GM19043 (cell line): Measurements from ENCODE around the gene CSTPP1.

Experiments used
- ATAC-seq: cut with Tn5 transposase; IDR thresholded peaks from one replicate; pipeline ENCODE4 v1.9.1; 2021; ENCODE audit warnings: low read depth; ENCODE audit not compliant: unreplicated experiment

The CSTPP1 gene, protein sequence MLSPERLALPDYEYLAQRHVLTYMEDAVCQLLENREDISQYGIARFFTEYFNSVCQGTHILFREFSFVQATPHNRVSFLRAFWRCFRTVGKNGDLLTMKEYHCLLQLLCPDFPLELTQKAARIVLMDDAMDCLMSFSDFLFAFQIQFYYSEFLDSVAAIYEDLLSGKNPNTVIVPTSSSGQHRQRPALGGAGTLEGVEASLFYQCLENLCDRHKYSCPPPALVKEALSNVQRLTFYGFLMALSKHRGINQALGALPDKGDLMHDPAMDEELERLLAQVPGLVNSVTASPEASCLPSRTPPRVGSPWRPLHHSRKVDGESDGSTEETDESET

DNA sequence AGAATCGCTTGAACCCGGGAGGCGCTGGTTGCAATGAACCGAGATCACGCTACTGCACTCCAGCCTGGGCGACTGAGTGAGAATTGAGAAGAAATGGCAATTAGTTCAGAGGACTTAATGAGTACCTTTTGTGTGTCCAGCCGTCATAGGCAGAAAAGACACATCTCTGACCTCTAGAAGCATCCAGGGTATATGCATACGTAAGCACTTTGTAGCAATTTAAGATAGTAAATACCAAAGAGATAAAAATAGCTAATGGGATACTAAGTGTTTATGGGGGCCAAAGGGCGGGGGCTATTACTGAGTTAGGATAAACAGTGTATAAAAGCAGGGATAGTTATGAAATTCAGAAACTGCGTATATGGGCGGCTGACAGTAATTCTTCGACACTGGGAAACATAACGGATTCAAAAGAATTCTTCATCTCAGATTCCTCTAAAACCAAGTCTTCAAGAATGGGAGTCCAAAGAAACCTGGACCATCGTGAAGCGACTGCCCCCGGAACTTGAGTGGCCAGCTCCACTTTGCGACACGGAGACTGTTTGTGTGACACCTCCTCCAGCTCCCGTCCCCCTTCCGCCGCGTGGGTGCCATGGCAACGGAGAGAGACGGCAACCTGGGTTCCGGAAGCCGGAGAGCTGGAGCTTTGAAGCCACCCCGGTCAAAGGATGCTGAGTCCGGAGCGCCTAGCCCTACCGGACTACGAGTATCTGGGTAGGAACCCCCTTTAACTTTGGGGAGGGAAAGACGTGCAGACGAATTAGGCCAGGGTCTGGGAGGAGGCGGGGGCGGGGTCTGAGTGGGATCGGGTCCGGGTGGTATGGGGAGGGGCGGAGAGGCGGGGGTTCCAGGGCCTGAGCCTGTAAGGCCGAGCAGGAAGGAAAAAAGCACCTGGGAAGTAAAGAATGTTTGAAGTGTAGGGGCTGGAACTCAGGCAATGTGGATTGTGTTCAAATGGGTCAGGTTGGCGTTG is at the start of gene CSTPP1:
Gene CSTPP1, plus strand, starts transcription at position 624 of the 973 bp plus-strand sequence. Its CDS starts 45 bp downstream, at position 669.
- ATAC-seq: peak; percentile 93

DNA sequence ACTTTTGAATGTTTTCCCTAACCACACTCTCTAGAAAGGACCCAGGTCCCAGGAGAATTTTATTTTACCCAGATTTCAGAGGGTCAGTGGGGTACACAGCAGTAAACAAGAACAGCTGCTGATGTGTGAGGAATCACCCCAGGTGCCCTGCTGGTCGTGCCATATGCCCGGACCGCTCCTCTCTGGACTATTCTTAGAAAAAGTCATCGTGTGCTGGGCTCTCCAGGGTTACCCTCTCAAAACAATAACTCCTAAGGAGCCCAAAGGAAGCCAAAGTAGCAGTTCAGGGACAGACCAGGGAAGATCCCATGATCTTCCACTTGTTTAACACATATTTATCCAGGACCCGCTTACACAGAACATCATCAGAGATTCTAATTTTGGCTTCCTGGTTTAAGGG is 47.9 kb upstream of the CSTPP1 start:
- ATAC-seq: no peak

DNA sequence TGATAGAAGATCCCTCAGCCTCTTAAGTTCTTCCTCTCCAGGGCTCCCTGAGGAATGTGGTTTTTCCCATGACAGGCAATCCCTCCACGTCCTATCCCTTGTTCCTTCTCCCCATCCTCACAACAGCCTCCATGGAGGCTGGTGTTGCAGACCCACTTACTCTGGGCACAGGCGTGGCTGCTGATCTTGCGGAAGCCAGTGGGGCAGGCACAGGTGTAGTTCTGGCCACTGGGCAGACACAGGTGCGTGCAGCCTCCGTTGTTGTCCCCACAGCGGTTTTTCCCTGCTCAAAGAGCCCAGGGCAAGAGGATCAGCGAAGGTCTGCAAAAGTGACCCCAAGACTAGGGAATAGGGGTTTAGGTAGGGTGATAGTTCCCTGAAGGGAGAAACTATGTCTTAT is 47.3 kb upstream of the CSTPP1 start:
- no peak for ATAC-seq

DNA sequence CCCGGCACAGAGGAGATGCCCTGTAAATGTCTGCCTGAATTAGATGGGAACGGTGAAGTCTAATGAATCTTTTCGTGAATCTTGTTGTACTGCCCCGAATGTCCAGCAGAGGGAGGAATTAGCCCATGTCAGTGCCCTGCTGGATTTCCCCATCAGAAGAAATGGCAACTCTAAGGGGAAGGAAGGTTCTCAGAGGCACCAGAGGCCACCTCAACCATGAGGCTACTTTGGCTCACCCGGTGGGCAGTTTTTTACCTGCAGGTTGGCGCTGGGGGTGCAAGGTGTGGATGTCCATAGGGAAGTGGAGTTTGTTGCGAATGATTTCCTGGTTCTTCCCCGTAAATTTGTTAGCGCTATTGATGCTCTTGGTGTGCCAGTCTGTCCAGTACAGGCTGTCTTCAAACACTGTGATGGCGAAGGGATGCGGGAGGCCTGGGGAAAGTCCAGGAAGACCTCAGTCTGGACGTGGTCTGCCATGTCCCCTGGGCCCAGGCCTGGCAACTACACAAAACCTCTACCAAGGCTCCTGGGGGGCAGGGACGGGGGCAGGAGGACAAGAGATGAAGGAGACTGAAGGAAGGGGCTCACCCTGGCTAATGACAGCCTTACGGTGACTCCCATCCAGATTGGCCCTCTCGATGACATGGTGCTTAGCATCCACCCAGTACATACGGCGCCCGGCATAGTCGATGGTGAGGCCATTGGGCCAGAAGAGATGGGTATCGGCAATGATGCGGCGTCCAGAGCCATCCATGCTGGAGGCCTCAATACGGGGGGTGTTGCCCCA is 46.7 kb upstream of the CSTPP1 start:
- peak; percentile 55 for ATAC-seq

DNA sequence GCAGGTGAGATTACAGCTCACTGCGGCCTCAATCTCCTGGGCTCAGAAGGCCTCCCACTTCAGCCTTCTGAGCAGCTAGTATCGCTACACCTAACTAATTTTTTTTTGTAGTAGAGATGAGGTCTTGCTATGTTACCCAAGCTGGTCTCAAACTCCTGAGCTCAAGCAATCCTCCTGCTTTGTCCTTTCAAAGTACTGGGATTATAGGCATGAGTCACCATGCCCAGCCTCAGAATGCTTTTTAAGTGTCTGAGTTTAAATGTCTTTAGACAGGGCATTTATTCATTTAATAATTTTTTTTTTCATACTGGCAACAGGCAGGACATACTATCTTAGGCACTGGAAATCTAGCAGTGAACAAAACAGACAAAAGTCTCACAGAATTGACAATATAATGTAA is 45.9 kb upstream of the CSTPP1 start:
- no peak for ATAC-seq

DNA sequence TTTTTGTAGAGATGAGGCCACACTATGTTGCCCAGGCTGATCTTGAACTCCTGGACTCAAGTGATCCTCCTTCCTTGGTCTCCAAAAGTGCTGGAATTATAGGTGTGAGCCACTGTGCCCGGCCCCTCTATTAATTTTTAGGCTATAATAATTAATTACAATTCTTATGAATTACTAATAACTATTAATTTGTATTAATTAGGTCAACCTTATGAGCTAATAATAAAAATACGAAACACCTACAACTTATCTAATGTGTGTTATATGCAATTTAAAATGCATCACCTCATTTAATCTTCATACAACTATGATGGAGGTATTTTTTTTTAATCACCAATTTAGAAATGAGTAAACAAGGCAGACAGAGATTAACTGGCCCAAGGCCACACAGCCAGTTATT is 44.5 kb upstream of the CSTPP1 start:
- no peak for ATAC-seq

DNA sequence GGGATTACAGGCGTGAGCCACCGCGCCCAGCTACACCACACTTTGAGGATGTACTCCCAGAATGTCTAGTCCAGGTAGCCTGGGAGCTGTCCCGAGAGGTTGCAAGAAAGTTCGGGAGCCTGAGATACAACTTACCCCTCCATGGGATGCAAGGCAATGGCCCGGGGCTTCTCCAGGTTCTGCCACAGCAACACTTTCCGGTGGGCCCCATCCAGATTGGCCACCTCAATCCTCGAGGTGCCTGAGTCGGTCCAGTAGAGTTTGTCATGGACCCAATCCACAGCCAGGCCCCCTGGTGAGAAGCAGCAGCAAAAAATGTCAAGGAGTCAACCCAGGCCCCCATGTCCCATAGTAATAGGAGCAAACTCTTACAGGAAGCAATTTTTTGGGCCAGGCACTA is 43.7 kb upstream of the CSTPP1 start:
- no peak for ATAC-seq

DNA sequence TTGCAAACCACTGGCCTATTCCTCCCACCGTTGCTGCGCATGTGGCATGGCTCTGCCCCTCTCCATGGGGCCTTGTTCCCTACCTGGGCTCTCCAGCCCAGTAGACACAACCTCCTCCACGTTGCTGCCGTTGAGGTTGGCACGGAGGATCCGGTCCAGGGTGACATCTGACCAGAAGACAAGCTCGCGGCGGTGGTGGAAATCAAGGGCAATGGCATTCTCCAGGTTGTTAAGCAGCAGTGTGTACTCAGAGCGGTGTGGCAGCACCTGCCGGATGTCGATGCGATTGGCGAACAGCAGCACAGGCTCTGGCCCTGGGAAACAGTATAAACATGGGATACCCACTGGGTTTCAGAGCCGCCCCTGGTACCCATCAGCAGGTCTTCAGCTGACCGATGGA is 42.1 kb upstream of the CSTPP1 start:
- ATAC-seq: no peak

DNA sequence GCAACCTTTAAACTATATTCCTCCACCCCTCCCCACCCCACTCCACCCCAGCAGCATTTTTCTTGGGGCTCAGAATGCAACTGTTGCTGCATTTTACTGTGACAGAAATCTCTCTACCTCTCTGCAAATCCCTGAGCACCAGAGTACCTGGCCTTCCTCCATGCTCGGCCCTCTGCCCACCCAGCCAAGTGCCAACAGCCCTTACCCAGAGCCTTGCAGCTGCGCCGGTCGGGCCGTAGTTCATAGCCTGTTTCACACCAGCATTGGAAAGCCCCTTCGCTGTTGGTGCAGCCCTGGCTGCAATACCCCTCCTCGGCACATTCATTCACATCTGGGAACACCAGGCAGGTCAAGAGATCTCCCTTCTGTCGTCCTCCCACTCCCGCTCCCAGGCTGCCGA is 41.6 kb upstream of the CSTPP1 start:
- ATAC-seq: no peak

DNA sequence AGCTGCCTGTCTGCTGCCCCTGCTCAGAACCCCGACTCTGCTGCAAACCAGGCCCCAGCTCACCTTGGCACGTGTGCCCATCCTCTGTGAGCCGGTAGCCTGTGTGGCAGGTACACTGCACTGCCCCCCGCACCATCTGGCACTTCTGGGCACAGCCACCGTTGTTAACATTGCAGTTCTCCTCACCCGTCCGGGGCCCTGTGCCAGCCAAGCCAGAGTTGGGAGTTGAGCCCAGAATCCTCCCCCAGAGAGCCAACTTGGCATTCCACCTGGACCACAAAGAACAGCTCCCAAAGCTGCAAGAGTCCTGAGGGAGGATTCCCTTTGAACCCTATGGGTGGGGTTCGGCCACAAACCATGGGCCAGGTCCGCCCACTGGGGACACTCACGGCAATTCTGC is 40.7 kb upstream of the CSTPP1 start:
- ATAC-seq: no peak

DNA sequence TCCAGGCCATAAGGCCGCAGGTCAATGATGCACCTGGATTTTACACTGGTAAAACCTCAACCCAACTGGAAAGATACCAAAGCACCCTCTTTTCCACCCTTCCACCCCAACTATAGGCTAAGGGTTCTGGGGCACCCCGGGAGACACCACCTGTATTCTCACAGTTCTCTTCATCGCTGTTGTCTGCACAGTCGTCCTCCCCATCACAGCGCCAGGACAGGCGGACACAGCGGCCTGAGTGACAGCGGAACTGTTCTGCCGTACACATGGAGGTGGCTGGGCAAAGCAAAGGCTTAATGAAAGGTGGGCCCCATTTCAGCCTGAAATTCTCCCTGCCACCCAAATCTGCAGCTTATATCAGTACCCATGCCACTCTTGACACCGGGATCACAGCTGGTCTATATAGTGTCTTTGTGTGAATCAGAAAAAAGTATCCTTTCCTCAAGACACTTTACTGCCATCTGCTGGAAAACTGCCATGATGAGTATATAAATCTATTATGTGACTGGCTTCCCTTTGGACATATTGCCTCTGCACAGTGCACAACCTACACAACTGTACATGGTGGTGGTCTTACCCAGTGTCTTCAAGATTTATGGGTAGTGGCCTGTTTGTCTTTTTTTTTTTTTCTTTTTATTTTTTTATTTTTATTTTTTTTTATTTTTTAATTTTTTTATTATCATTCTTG is 39.7 kb upstream of the CSTPP1 start:
- no peak for ATAC-seq

DNA sequence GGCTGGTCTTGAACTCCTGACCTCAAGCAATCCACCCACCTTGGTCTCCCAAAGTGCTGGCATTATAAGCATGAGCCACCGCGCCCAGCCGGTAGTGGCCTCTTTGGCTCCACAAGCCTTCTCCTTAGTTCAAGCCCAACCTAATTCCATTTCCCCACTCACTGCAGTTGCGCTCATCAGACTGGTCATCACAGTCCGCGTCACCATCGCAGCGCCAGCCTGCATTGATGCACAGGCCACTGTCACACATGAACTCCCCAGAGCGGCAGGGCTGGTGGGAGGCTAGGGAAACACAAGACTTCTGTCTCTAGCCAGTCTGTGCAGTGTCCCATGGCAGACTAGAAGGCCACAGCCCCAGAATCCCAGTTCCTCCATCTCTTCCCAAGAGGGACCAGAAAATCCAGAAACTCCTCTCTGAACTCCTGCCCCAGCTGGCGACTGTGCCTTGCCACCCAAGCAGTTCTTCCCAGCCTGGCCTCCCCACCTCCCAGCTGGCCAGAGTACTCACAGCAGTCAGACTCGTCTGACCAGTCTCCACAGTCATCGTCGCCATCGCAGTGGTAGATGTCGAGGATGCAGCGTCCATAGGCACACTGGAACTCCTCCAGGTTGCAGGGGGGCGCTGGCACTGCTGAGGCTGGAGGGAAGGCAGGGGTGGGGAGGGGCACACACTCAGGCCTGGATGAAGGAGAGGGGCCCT is 38.0 kb upstream of the CSTPP1 start:
- ATAC-seq: no peak

DNA sequence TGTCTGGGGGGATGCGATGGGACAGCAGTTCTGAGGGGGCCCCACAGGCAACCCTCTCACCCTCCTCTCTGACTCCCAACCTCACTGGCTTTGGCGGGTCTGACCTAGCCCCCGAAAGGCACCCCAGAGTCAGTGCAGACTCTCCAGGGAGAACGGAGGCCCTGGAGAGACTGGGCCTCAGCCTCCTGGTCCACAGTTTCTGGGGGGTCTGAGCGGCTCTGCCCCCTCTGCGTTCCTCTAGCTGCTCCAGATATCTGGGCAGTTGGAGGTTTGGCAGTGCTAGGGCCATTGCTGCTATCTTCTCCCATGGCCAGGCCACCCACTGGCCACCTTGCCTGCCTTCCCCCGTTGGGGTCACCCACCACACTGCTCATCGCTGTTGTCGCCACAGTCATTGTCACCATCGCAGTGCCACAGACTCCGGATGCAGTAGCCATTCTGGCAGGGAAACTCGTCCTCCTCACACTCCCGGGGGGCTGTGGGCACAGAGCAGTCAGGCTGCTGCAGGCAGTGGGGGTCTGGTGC is 37.0 kb upstream of the CSTPP1 start:
- ATAC-seq: no peak

DNA sequence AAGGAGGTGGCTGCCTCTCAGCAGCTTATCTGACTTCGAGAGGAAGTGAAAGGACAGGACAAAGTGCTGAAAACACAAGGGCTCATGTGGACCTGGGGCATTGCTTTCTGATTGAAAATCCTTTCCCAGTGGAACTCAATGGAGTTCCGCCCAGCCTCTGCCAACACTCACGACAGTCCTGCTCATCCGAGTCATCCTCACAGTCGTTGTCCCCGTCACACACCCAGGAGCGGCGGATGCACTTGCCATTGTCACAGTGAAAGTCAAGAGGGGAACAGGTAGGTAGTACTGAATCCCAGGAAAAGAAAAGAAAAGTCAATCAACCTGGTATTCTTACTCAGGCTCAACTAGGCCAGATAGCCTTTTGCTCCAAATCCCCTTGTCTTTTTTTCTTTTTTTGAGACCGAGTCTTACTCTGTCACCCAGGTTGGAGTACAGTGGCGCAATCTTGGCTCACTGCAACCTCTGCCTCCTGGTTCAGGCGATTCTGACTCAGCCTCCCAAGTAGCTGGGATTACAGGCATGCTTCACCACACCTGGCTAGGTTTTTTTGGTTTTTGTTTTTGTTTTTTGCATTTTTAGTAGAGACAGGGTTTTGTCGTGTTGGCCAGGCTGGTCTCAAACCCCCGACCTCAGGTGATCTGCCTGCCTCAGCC is 36.3 kb upstream of the CSTPP1 start:
- no peak for ATAC-seq

DNA sequence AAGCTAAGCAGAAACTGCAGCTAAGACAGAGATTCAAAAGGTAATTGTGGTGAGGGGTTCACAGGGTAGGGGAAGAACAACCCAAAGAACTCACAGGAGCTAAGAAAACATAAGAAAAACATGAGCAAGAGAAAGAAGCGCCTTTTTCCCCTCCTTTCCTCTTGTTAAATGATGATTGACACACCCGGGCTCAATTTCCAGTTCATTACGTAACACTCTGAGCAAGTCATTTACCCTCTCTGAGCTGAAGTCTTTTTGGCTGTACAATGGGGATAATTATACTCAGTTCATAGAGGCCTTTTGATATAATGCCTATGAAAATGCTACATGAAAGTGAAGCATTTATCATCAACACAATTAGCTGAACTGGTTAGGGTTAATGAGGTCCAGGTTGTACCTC is 35.4 kb upstream of the CSTPP1 start:
- no peak for ATAC-seq

DNA sequence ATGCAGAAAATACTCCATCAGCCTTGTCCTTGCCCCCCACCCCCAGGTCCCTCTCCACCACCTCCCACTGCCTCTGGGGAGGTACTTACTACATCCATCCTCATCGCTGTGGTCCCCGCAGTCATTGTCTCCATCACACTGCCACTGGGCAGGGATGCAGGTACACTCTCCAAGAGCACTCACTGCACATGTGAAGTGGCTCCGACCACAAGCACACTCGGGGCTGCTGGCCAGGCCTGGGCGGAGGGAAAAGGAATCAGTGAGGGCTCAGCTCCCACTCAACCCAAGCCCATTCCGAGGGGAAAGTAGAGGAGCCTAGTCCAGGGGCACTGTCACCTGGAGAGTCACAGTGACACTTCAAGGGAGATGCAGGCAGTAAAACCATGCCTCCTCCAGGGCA is 33.9 kb upstream of the CSTPP1 start:
- ATAC-seq: no peak

DNA sequence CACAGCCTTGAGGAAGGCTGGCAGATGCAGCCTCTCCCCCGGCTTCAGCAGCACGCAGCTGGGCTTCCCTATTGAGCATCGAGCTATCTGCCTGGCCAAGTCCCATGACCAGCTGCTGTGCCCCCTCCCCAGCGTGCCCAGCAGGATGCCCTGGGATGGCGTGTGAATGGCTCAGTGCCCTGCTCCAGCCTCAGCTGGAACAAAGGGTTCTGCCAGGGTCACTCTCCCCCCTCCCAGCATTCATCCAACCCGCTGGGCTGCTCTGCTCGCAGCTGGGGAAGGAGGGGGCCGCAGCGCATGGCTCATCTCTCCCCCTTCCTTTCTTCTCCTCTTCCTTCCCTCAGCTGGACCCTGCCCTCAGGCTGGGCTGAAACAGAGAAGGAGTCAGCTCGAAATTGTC is 32.7 kb upstream of the CSTPP1 start:
- ATAC-seq: no peak

DNA sequence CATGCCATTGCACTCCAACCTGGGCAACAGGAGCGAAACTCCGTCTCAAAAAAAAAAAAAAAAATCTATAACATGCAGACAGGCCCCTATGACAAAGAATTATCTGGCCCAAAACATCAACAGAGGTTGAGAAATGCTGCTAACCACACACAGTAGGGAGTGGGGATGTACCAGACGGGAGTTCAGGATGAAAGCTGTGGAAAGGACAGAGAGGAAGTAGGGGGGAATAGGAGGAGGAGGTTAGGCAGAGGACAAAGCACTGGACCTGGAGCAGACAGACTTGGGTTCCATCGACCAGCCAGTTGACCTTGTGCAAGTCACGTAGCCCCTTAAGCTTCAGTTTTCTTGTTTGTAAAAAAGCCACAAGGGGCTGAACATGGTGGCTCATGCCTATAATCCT is 30.8 kb upstream of the CSTPP1 start:
- ATAC-seq: no peak

DNA sequence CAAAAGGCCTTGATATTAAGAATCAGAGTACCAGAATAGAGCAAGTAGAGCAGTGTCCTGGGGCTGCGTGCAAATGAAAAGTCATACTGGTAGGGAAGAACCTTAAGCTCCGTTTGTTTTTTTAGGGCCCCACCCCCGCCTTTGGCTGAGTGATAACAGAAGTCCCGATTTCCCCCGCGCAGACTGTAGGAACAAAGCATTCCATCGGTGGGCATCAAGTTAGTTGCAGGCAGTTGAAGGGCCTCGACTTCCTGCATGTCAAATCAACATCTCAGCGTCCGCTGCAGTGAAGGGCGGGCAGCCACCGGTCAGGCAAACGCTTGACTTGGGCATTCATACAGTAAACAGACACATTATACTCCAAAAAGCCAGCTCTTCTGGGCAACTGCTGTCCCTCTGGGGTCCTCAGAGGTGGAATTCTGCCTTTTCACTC is 29.9 kb upstream of the CSTPP1 start:
- no peak for ATAC-seq
